BE2C (cell line): ENCODE results near the gene SPARC.
A peak's percentile ranks its signal among the peaks of the same experiment; 100 is the strongest.

Source experiments
- DNase-seq: peaks from one replicate; pipeline ENCODE4 v3.0.0-alpha.2; 2020
- H3K27me3 ChIP-seq: fragments of 250-450 bp; sonication (Bioruptor Pico); 2 replicates; pipeline ENCODE4 v1.5.1; 2020; ENCODE audit warnings: mild to moderate bottlenecking
- H3K36me3 ChIP-seq: fragments of 250-450 bp; sonication (Bioruptor Pico); 2 replicates; pipeline ENCODE4 v1.5.1; 2020; ENCODE audit warnings: mild to moderate bottlenecking
- H3K4me1 ChIP-seq: fragments of 250-450 bp; sonication (Bioruptor Pico); 2 replicates; pipeline ENCODE4 v1.5.1; 2020
- H3K4me3 ChIP-seq: 2 replicates; pipeline ENCODE4 v1.5.1; 2011; ENCODE audit warnings: low read depth, low read length
- H3K9me3 ChIP-seq: fragments of 250-450 bp; sonication (Bioruptor Pico); 2 replicates; pipeline ENCODE4 v1.5.1; 2020
- TF ChIP-seq, protein P1 (sequence below): IDR thresholded peaks from 2 replicates; pipeline ENCODE4 v1.5.1; 2012; ENCODE audit warnings: mild to moderate bottlenecking, low read depth, low read length

SPARC gene

DNA sequence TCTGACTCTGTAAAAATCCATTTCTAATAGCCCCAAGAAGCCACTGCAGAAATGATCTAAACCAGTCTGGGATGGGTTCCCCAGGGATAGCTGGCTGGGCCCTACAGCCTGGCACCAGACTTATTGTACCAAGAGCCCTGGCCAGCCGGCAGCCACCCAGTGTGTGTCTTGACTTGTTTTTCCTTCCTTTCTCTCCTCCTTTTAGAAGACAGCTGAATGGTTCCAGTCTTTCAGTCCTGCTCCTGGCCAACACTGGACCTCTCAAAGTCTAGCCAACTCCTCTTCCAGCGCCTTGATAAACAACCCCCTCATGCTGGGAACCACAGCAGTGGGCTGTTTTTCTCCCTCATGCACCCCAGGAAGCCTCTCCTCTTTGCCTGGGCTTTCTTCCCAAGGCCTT is 37.6 kb upstream of the SPARC start:
- TF ChIP-seq, protein P1, sequence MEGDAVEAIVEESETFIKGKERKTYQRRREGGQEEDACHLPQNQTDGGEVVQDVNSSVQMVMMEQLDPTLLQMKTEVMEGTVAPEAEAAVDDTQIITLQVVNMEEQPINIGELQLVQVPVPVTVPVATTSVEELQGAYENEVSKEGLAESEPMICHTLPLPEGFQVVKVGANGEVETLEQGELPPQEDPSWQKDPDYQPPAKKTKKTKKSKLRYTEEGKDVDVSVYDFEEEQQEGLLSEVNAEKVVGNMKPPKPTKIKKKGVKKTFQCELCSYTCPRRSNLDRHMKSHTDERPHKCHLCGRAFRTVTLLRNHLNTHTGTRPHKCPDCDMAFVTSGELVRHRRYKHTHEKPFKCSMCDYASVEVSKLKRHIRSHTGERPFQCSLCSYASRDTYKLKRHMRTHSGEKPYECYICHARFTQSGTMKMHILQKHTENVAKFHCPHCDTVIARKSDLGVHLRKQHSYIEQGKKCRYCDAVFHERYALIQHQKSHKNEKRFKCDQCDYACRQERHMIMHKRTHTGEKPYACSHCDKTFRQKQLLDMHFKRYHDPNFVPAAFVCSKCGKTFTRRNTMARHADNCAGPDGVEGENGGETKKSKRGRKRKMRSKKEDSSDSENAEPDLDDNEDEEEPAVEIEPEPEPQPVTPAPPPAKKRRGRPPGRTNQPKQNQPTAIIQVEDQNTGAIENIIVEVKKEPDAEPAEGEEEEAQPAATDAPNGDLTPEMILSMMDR = no peak

DNA sequence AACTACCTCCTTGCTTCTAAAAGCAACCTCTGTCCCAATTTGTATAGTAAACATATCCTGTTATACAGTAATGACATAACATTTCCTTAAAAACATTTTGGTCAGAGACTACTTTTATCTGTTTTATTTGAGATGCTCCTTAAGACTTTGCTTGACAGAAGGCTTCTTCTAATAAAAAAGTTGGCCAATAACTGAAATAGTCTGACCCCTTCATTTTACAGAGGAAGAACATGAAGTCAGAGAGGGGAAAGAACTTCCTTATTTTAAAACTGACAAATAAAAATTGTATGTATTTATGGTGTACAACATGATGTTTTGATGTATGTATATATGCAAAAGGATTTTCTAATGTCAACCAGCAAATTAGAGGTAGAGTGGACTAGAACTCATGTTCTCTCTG is 35.8 kb upstream of the SPARC start:
- Histone ChIP-seq H3K27me3 (no peaks in the 10 kb centered on the region), H3K36me3 (no peaks in the 10 kb centered on the region), H3K4me1 (no peaks in the 10 kb centered on the region), H3K4me3 (no peak overlapping the region), H3K9me3 (no peaks in the 10 kb centered on the region)
- no peak for DNase-seq
- TF ChIP-seq, protein P1 = no peak

More for the DNA sequence above, 37.6 kb upstream of the SPARC start:
- Histone ChIP-seq H3K9me3 (no peaks in the 10 kb centered on the region), H3K4me3 (no peak overlapping the region), H3K36me3 (no peaks in the 10 kb centered on the region), H3K4me1 (no peaks in the 10 kb centered on the region; the same call in 1 of the 2 replicates), H3K27me3 (no peaks in the 10 kb centered on the region)
- no peak for DNase-seq

DNA sequence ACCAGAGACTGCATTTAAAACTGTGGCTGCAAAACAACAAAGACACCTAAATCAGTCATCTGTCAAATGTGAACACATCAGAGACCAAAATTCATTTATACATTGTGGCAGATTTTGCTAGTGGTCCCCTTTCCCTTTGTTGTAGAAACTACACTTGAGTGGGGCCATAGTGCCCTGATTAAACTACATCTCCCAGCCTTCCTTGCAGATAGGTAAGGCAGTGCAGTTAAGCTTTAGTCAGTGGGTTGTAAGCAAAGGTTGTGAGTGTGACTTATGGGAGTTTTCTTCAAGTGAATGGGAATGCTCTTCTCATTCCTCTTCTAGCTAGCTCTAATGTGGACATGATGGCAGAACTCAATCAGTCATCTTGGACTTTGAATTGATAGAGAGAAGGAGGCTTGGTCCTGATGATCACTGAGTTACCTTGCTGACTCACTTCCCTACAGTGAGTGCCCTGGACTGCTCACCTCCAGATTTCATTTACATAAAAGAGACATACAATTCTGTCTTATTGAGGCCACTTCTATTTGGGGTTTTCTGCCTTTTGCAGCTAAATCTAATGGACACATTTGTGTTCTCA is 35.2 kb upstream of the SPARC start:
- H3K9me3 ChIP-seq = no peaks in the 10 kb centered on the region
- H3K27me3 ChIP-seq = no peaks in the 10 kb centered on the region
- H3K4me3 ChIP-seq = no peak overlapping the region
- H3K36me3 ChIP-seq = no peaks in the 10 kb centered on the region
- DNase-seq = no peak
- H3K4me1 ChIP-seq = no peaks in the 10 kb centered on the region
- TF ChIP-seq, protein P1 = no peak

DNA sequence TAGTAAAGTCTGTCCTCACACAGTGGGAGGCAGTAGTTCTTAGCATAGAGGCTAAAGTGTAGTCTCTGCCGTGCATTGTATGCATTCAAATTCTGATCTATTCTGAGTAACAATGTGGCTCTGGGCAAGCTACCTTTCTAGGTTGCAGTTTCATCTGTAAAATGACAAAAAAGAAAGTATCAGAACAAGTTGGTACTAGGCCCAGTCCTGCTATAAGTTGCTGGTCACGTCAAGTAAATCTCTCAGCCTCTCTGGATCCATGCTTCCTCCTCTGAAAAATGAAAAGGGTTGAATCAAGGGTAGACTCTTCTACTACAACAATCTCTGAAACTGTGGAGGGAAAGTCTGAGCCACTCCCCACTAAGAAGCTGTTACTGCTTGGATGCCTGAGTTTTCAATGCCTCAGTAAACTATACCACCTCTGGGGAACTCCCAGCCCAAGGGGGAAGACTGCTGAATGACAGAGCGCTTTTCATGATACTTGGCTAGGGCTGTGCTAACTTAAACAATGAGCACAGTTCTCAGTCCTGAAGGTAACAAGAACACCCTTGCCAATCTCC is 34.5 kb upstream of the SPARC start:
- TF ChIP-seq, protein P1 = no peak
- Histone ChIP-seq H3K27me3 (no peaks in the 10 kb centered on the region), H3K4me1 (no peaks in the 10 kb centered on the region), H3K4me3 (no peak overlapping the region), H3K36me3 (no peaks in the 10 kb centered on the region), H3K9me3 (no peaks in the 10 kb centered on the region)
- no peak for DNase-seq

DNA sequence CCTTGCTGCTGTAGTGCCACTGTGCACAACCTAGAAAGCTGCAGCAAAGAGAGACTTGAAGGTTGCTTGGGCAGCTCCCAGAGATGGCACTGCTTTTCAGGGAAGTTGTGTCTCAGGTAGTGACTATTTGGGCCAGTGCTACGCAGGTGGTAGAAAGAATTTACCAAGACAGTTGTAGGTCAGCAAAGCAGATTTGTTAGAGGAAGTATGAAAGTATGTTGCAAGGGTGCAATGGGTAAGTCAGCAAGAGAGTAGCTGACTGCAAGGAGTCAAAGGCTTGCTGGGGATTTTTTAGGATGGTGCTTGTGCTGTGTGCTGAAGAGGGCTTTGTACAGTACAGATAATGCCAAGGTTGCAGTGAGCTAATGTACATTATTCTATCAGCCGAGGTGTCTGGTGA is 33.5 kb upstream of the SPARC start:
- no peaks in the 10 kb centered on the region for H3K36me3 ChIP-seq
- H3K27me3 ChIP-seq = no peaks in the 10 kb centered on the region
- TF ChIP-seq, protein P1 = no peak
- H3K4me1 ChIP-seq = no peaks in the 10 kb centered on the region
- H3K4me3 ChIP-seq = no peak overlapping the region
- DNase-seq = no peak
- H3K9me3 ChIP-seq = no peaks in the 10 kb centered on the region

DNA sequence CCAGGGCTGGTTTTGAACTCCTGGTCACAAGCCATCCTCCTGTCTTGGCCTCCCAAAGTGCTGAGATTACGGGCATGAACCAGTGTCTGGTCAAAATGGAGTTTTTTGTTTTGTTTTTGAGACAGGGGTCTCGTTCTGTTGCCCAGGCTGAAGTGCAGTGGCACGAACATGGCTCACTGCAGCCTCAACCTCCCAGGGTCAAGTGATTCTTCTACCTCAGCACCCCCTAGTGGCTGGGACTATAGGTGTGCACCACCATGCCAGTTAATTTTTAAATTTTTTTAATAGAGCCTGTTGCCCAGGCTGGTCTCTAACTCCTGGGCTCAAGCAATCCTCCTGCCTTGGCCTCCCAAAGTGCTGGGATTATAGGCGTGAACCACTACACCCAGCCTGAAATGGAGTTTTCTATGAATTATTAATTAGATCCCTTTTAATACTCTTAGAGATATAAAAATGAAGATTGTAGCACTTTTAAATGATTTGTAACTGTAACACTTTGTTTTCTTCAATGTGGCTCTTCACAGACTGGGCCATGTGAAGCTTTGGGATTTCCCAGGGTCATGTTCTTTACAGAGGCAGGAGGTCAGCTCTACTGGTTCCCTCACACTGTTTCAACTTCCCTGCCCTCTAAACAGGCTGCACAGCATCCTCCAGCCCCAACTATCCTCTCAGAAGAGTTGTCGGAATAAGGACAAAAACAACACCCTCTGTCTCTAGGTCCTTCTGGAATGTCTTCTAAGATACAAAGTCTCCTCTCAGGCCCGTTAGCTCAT is 32.7 kb upstream of the SPARC start:
- H3K36me3 ChIP-seq = no peaks in the 10 kb centered on the region
- H3K27me3 ChIP-seq = no peaks in the 10 kb centered on the region
- H3K4me3 ChIP-seq = no peak overlapping the region
- H3K9me3 ChIP-seq = no peaks in the 10 kb centered on the region
- TF ChIP-seq, protein P1 = peak; percentile 65
- no peaks in the 10 kb centered on the region for H3K4me1 ChIP-seq
- DNase-seq = peak; percentile 55
